ENCODE measurements around the gene ASTN2. TPM values are rescaled to one million over a fixed set of nuclear protein-coding genes. Genes with fewer than 3 reads are reported as not detected.

Gene ASTN2
- total and polyA plus RNA-seq, 10 of the 15 experiments (the other 5 are each of a cell fraction or from before 2014, with no cell fraction given), result 1.4 to 15.7 (median 7.0) TPM

- TF ChIP-seq E2F8 (IDR thresholded peaks at IDR 0.05; ENCODE audit: low read depth, partially characterized antibody) (no peak), ZBTB11 (CRISPR knock-in tag; IDR thresholded peaks at IDR 0.05) (no peak), BCL11A (IDR thresholded peaks at IDR 0.05; ENCODE audit: low read depth, low read length) (no peak), JUNB (IDR thresholded peaks at IDR 0.05) (no peak), IKZF1 (conservative IDR thresholded peaks at IDR 0.05) (no peak), NKRF (conservative IDR thresholded peaks at IDR 0.05) (no peak), SKIL (IDR thresholded peaks at IDR 0.05; ENCODE audit: low read depth, poor library complexity, severe bottlenecking) (no peak), JUND (IDR thresholded peaks at IDR 0.05; ENCODE audit: low read depth, low read length) (no peak), CHD1 (IDR thresholded peaks at IDR 0.05; ENCODE audit: low read depth, low read length) (no peak), MLLT1 (IDR thresholded peaks at IDR 0.05) (no peak), ZZZ3 (IDR thresholded peaks at IDR 0.05; ENCODE audit: control insufficient read depth, insufficient read length, low read depth) (no peak), BRCA1 (IDR thresholded peaks at IDR 0.05; ENCODE audit: low read depth, low read length) (no peak)
Observed at GRCh38 chr9:116479056-116479544, 935.8 kb downstream of the ASTN2 start (continued).
